DLD1 (cell line): ENCODE results near the gene BMP8B.
"Not testable (repeated sequence)": the region's sequence is repeated elsewhere in the genome, so short reads cannot be mapped to it uniquely, and the experiment has no call there.

Experiments used
- in situ Hi-C: cut with HindIII; loops from 2 replicates; pipeline ENCODE4 v1.10.0; 2017; ENCODE audit warnings: low sequenced_read_pairs

Gene BMP8B

DNA sequence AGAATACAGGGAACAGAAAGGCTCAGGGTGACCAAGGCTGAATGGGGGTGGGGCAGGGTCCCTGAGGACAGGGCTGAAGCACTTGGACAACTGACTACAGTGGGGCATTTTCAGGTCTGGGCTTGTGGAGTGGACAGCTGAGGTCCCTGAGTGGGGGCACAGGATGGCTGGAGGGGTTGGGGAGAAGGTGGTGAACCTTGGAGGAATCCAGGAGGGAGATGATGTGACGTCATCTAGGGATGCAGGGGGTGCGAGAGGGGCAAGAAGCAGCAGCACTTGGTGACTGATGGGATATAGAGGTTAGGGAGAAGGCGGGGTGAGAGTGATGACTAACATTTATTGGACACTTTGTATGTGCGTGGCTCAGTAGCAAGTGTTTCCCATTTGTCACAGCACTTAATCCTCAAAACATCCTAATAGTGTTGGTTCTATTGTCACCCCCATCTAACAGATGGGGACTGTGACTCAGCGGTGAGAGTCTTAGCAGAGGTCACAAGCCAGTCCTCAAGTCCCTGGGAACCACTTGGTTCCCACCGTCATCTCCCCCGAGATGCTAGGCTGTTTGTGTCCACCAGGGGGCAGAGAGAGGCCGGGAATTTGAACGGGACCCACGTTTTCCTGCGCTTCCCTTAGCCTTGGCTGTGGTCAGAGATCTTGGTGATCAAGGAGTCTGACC lies 27.9 kb upstream of the BMP8B start:
- in situ Hi-C loops, result no loop called here

DNA sequence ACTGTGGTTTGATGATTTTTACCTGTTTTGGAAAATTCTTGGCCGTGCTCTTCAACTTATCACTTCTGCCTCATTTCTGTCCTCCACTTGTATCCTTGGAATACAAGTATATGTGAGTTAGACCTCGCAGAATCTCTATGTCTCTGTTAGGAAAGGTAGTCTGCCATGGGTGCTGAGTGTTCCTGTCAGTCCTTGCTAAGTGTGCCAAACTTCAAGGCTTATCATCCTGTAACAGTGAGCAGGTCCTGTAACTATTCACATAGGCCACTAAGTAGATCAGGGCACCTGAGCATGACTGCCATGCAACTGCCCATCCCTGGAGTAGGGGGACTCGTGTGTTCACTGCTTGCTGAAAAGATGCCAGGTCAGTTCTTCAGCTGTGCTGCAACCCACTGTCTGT lies 24.2 kb upstream of the BMP8B start:
- in situ Hi-C loops, result no loop called here

DNA sequence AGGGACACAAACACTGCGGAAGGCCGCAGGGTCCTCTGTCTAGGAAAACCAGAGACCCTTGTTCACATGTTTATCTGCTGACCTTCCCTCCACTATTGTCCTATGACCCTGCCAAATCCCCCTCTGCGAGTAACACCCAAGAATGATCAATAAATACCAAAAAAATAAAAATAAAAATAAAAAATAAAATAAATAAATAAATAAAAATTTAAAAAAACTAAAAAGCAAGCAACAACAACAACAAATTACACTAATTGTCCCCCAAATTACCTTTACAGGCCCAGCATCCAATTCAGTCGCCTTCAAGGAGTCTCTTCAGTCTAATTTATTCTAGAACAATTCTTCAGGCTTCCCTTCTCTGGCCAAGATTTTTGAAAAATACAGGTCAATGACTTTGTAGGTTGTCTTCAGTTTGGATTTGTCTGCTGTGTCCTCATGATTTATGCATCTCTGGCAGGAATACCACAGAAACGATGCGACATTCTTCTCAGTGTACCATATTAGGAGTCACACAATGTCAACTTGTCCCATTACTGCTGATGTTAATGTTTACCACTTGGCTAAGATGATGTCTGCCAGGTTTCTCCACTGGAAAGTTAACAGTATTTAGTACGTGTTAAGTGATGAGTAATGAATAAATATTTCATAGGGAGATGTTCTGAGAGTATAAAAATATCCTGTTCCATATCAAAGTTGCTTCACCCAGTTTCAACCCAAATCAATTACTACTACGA lies 20.3 kb upstream of the BMP8B start:
- in situ Hi-C loops, result no loop called here

DNA sequence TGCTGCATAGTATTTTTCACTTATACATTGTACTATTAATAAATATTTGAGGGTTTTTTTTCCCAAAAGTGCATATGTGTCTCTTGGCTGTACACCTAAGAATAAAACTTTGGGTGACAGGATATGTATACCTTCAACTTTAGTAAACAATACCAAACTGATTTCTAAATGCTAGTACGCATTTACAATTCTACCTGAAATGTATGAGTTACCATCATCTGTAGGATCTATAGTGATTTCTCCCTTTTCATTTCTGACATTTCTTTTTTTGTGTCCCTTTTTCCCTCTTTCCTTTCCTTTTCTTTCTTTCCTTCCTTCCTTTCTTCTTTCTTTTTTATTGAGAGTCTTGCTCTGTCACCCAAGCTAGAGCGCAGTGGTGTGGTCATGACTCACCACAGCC lies 16.7 kb upstream of the BMP8B start:
- in situ Hi-C loops, result no loop called here

DNA sequence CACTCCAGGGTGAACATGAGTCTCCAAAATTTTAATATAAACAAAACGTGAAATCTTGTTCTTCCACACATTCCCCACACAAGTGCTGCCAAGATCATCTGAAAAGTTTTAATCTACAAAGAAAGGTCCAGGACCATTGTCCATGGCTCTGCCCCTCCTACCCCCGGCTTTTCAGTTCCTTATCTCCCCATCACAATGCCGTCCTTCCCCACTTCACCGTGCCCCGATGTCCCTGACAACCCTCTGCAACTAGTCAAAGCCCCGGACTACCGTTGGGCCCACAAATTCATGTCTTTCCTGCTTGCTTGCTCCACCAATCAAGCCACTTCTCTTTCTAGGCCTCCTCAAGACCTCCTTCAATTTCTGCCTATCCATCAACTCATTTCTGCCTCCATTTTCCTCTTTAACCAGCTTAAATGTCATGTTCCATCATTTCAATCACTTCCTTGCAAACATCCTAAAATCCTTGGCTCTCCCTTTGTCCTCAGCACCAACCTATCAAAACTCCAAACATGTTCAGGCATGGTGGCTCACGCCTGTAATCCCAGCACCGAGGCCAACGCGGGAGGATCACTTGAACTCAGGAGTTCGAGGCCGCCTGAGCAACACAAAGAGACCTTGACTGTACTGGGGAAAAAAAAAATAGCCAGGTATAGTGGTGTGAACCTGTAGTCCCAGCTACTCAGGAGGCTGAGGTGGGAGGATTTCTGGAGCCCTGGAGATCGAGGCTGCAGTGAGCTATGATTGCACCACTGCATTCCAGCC lies 14.0 kb upstream of the BMP8B start:
- in situ Hi-C loops, result no loop called here

DNA sequence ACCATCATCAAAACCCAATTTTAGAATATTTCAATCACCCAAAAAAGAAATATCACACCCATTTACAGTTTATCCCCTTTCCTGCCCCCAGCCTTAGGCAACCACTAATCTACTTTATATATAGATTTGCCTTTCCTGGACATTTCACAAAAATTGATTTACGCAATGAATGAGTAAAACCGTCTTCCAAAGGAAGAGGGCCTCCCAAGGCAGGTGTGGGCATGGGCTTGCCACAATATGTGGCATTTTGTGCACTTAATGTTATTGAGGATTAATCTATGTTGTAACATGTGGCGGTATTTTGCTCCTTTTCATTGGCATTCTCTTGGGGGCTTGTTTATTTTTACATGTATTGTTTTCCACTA lies 11.8 kb upstream of the BMP8B start:
- in situ Hi-C loops, result no loop called here

DNA sequence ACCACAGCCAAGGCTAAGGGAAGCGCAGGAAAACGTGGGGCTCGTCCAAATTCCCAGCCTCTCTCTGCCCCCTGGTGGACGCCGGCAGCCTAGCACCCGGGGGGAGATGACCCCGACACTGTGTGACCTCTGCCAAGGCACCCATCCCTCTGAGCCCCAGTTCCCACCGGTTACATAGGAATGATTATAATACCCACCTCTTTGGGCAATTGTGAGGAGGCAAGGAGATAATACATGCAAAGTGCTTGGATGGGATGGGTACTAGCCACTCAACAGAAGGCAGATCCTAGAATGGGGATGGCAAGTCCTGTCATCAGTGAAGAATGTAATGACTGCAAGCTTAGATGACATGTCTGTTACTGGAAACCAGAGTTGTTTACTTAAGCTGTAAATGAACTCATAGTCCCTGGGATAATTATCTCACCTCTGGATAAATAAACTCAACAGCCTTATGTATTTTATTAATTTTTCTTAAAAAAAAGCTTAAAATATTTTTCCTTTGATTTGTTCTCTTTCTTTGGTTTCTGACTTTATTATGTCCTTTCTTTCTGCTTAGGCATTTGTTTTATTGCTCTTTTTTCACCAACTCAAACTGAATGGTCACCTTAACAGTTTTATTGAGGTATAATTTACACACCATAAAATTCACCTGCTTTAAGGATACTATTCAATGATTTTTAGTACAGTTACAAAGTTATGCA lies 11.3 kb upstream of the BMP8B start:
- in situ Hi-C loops, result no loop called here

DNA sequence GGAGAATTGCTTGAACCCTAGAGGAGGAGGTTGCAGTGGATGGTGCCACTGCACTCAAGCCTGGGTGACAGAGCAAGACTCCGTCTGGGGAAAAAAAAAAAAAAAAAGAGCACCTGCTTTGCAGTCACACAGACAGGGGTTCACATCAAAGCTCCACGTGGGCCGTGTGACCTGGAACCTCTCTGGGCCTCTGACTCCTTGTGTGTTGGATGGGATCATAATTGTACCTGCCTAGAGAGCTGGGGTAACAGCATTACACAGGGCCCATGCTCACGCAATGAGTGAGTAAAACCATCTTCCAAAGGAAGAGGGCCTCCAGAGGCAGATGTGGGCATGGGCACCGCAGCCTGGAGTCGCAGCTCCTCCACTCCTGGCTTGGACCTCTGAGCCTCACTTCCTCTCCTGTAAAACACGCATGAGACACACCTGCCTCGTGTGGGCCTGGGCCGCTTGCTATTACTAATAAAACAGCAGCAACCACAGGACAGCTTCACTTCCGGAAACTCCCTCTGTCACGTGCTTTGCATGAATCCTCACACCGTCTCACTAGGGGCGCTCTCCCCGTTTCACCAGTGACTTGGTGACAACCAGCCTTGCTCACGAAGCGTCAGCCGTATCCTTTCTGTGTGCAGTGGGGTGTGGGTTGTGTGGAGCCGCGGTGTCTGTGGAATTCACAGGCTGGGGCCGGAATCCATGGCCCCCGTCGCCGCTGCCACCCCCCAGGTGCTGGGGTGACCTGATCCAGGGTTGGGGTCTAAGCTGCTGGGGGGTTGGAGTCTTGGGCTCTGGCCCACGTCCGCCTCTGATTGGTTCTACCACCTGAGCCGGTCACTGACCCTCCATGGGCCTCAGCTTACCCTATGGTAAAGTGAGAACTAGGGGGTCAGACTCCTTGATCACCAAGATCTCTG lies 10.4 kb upstream of the BMP8B start:
- in situ Hi-C loops, result not testable (repeated sequence)

DNA sequence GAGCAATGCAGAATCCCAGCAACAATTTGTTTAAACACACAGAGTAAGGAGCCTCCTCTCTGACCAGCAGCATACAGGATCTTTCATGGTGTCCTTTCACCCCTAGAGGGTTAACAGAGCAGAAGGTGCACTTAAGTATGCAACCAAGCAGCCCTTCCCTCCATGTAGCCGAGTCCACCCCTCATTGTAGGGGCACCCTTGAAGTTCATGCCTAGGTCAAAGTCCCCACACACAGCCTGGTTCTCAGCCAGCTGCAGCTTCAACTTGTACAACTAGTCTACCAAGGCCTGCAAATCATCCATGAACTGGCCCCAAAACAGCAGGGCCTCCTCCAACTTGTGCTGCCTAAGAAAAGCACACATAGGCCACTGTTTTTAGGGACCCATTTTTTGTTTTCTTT lies 7.0 kb upstream of the BMP8B start:
- in situ Hi-C loops, result no loop called here

DNA sequence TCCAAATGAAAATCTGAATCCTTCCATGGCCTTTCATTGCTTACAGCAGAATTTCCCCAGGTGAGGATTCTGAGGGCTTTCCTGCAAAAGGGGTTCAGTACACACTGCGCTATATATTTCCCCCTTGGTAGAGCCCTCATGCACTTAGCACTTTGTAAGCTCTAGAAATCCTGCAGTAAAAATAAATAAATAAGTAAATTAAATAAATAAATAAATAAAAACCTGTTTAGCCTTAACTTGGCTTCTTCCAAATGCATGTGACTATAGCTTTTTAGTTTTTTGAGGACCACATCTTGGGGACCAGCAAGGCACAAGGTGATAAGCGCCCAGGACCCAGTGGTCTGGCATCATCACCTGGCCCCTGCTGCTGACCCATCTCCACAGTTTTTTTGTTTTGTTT lies 3.2 kb upstream of the BMP8B start:
- in situ Hi-C loops, result no loop called here

DNA sequence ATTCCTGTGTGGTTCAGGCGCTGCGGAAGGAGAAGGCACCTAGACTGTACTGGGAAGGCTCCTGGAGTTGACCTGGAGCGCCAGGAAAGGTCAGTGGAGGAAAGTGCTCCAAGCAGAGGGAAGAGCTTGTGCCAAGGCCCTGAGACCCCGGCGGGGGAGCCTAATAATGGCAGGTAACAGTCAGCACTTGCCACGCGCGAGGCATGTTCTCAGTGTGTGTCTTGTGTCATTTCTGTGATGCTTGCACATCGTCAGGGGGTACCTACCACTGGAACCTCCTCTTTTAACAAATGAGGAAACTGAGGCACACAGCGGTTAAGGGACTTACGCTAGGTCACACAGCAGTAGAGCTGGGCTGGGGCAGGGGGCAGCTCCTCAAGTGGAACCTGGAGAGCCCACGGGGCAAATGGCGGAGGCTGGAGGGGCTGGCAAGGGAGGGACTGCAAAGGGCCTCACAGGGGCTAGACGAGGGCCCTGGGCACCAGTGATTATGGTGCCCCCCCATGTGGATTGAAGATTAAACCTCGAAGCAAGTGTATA lies 976 bp upstream of the BMP8B start:
- in situ Hi-C loops, result no loop called here

DNA sequence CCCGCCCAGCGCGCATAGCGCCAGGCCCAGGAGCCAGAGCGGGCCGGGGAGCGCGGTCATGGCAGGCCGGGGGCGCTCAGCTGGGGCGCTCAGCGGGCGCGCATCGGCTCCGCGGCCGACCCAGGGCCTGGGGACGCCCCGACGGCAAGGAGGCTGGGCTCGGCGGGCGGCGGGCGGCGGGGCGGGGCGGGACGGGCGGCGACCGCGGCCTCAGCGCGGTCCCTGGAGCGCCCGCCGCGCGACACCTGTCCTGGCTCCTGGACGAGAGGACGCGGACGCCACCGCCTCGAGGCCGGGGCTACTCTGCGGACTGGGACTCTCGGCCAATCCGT lies 273 bp downstream of the BMP8B start:
- in situ Hi-C loops, result no loop called here

DNA sequence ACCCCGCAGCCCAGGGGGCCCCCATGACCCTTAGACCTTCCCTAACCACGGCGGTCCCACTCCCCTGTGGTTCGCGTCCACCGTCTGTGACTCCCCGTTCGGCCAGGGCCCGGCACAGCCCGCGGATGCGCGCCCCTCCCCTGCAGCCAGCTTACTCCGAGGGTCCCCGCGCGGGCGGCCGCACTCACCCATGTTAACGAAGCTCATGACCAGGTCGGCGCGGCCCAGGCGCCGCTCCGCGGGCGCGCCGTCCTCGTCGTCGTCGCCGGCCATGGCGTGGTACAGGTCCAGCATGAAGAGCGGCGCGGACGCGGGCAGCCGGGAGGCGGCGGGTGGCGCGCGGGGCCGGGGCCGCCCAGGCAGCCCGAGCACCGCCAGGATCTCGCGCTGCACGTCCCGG lies 701 bp downstream of the BMP8B start:
- in situ Hi-C loops, result not testable (repeated sequence)

DNA sequence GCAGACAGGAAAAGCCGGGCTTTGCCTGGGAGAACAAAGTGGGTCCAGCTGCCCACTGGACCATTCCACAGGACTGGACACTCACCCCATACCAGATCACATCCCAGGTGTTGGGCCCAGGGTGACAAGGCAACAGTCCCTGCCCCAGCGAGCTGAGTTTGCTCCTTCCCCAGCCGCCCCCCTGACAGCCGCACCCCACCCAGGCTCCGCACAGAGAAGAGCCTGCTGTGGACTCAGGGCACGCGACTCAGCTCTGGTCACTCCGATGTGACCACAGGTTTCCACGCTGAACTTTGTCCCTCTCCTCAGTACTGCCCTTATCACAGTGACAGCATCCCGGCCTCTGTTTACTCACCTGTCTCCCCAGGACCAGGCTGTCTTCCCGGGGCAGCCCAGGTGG lies 1.2 kb downstream of the BMP8B start:
- in situ Hi-C loops, result no loop called here

DNA sequence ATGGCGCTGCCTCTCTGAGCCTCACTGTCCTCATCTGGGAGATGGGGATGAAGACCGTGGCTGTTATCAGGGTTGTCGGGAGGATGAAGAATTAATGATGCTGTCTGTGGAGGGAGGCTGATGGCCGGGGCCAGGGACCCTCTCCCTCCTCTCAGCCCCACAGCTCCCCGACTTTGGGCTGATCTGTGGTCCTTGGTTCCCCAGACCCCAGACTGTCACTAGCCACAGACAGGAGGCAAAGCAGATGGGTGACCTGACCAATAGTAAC lies 1.6 kb downstream of the BMP8B start:
- in situ Hi-C loops, result not testable (repeated sequence)

DNA sequence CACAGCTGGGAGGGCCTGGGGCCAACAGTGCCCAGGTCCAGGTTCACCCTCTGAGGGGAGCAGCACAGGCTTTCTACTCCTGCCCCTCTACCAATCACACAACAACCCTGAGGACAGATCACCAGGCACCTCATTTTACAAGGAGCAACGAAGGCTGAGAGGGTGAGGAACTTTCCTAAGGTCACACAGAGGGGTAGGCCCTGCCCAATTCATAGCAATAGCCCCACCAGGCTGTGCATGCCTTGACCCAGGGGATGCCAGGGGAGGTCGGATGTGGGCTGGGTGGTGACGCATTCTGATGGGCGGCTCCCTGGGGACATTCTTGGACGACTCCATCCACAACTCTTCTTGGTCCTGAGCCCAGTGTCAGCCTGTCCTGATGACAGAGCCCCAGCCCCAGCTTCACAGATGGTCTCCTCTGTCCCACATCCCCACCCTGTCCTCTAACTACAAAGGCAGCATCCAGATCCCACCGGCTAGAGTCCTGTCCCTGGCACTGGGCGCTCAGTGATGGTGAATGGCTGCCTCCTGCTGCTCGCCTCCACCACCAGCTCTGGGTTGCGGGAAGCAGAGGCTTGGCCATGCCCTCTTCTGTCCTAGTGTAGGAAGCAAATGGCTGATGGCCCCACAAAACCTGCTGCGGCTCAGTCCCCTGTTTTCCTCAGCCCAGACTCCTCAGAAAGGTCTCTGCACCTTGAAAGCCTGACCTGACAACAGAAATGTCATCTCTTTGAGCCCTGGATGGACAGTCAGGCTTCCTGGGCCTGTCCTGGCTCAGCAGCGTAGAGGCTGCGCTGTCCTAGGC lies 2.2 kb downstream of the BMP8B start:
- in situ Hi-C loops, result not testable (repeated sequence)

DNA sequence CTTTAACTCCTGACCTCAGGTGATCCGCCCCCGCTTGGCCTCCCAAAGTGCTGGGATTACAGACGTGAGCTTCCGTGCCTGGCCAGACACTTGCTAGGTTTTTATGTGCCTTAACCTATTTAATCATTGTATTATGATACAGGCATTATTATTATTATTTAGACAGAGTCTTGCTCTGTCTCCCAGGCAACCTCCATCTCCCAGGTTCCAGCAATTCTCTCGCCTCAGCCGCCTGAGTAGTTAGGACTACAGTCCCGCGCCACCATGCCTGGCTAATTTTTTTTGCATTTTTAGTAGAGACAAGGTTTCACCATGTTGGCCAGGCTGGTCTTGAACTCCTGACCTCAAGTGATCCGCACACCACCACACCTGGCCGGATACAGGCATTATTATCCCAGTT lies 6.0 kb downstream of the BMP8B start:
- in situ Hi-C loops, result not testable (repeated sequence)

DNA sequence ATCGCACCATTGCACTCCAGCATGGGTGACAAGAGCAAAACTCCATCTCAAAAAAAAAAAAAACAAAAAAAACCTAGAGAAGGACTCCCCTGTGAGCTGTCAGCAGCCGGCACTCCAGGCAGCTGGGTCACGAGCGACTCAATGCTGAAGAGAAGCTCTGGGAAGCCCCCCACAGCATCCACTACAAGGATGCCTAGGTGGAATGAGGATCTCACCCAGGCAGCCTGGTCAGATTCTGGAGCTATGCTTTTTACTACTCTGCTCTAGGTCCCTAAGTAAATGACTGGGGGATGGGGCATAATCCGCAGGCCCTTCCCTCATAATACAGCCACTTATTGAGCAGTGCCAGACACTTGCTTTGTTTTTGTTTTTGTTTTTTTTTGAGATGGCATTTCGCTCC lies 6.6 kb downstream of the BMP8B start:
- in situ Hi-C loops, result no loop called here

DNA sequence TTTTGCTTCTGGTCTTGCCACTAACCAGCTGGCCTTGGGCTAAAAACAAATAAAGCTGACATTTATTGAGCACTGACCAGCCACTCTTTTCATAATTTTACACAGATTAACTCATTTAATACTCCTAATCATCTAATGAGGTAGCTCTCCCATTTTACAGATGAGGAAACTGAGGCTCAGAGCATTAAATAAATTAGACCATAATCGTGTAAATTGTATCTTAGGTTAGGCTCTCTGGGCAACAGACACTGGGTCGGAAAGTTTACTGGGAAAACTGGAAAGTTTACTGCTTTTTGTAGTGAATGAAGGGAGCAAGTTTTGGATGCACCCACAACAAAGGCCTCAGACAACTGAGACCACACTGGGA lies 7.3 kb downstream of the BMP8B start:
- in situ Hi-C loops, result no loop called here

DNA sequence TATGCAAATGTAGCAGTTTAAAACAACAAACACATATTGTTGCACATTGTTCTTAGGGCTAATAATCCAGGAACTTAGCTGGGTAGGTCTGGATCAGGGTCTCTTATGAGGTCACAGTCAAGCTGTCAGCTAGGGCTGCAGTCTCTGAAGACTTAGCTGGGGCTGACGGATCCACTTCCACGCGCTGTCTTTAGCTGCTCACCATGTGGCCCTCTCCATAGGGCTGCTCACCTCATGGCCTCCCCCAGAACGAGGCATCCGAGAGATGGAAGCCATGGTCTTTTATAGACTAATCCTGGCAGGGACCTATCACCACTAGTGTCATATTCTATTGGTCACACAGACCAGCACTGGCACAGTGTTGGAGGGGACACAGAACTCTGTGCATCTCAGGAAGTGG lies 8.8 kb downstream of the BMP8B start:
- in situ Hi-C loops, result no loop called here
